ENCODE data around the gene CD84.
"Not testable (repeated sequence)": the region's sequence is repeated elsewhere in the genome, so short reads cannot be mapped to it uniquely, and the experiment has no call there.

The CD84 gene

GRCh38 chr1:160519642-160520435 lies 59.5 kb downstream of the CD84 start:
- no peak for DNase-seq (ENCODE audit: low read depth in 2 of 3, low spot score in 2 of 3)

- not testable (repeated sequence) for DNase-seq (ENCODE audit: low read depth in 2 of 3, low spot score in 2 of 3)
Observed at GRCh38 chr1:160517519-160517918, 61.8 kb downstream of the CD84 start.

GRCh38 chr1:160515908-160516307 lies 63.4 kb downstream of the CD84 start:
- DNase-seq (ENCODE audit: low read depth in 2 of 3, low spot score in 2 of 3): not testable (repeated sequence)

GRCh38 chr1:160504651-160505050 lies 74.6 kb downstream of the CD84 start:
- no peak for DNase-seq (ENCODE audit: low read depth in 2 of 3, low spot score in 2 of 3)

GRCh38 chr1:160503087-160503486 lies 76.2 kb downstream of the CD84 start:
- DNase-seq (ENCODE audit: low read depth in 2 of 3, low spot score in 2 of 3): no peak

GRCh38 chr1:160500321-160500990 lies 78.8 kb downstream of the CD84 start:
- no peak for DNase-seq (ENCODE audit: low read depth in 2 of 3, low spot score in 2 of 3)

GRCh38 chr1:160499631-160500030 lies 79.7 kb downstream of the CD84 start:
- DNase-seq (ENCODE audit: low read depth in 2 of 3, low spot score in 2 of 3): no peak

GRCh38 chr1:160498301-160499065 lies 80.8 kb downstream of the CD84 start:
- not testable (repeated sequence) for DNase-seq (ENCODE audit: low read depth in 2 of 3, low spot score in 2 of 3)

GRCh38 chr1:160496334-160496733 lies 83.0 kb downstream of the CD84 start:
- no peak for DNase-seq (ENCODE audit: low read depth in 2 of 3, low spot score in 2 of 3)

- no peak for DNase-seq (ENCODE audit: low read depth in 2 of 3, low spot score in 2 of 3)
Observed at GRCh38 chr1:160494620-160495019, 84.7 kb downstream of the CD84 start.

- DNase-seq (ENCODE audit: low read depth in 2 of 3, low spot score in 2 of 3): no peak
Observed at GRCh38 chr1:160492617-160493016, 86.7 kb downstream of the CD84 start.

GRCh38 chr1:160491981-160492380 lies 87.3 kb downstream of the CD84 start:
- DNase-seq (ENCODE audit: low read depth in 2 of 3, low spot score in 2 of 3): no peak

Measured in activated CD8-positive, alpha-beta memory T cell treated with anti-CD3 and anti-CD28 coated beads for 48 hours (primary cell).